ENCODE measurements around the gene C15orf61.

C15orf61 gene

DNA sequence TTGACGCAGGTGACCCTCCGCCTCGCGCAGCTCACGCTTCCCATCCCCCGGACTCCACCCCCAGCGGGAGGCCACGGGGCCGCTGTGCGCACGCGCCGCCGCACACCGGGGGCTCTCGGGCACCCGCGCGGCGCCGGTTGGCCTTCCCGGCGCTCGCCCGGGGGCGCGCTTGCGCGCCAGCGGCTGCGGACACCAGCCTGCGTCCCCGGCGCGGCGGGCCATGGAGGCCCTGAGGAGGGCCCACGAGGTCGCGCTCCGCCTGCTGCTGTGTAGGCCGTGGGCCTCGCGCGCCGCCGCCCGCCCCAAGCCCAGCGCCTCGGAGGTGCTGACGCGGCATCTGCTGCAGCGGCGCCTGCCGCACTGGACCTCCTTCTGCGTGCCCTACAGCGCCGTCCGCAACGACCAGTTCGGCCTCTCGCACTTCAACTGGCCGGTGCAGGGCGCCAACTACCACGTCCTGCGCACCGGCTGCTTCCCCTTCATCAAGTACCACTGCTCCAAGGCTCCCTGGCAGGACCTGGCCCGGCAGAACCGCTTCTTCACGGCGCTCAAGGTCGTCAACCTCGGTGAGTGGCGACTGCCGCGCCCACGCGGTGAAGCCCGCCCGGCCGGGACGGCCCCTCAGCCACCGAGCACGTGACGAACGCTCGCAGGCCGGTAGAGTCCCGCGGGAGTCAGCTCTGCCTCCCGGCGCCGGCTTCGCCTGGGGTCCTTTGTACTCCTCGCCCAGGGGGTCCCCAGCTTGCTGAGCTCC, at the start of gene C15orf61:
Gene C15orf61, plus strand, starts transcription at position 103 of the 754 bp plus-strand sequence. Its CDS starts 118 bp downstream, at position 221.
- peak; percentile 82 for DNase-seq

DNA sequence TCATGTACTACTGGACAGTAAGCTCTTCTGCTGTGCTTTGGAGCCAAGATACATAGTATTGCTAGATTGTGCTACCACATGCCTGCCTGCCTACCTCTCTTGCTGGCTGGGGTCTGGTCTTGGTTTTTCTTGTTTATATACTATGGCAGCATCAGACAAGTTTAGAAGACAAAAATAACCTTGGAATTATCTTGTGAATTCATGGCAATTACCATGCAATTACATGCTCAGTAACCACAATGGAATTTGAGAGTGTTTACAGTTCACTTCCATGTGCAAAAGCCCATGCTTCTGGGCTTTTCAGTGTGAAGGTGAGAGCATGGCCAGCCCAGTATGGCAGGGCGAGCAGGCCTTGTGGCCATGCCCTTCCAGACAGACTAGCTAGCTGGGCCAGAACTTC, 48.0 kb upstream of the C15orf61 start:
- DNase-seq = no peak

DNA sequence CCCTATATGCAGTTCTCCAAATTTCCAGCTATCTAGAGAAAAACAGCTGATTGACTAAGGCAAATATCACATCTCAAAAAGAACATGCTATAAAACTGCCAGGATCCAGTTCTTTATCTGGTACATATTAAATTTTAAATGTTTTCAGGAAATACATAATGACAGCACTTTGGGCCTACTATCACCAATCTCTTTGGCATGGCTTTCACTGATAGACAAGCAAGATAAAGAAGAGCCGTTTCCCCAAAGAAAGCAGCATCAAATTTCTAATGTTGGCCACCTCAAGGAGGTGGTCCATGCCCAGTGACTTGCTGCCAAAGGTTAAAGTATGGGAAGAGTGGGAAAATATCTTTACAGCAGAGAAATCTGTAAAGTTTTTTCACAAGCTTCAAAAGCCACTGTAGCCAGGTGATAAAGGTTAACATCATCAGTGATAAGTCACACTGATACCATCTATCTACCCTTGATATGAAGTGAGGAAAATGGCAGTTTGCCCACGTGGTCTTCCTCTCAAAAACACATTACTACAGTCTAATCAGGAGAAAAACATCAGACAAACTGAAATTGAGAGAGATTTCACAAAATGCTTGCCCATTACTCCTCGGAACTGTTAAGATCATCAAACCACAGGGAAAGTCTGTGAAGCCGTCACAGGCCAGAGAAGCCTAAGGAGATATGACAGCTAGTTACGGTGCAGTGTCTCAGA, 46.4 kb upstream of the C15orf61 start:
- DNase-seq = no peak

DNA sequence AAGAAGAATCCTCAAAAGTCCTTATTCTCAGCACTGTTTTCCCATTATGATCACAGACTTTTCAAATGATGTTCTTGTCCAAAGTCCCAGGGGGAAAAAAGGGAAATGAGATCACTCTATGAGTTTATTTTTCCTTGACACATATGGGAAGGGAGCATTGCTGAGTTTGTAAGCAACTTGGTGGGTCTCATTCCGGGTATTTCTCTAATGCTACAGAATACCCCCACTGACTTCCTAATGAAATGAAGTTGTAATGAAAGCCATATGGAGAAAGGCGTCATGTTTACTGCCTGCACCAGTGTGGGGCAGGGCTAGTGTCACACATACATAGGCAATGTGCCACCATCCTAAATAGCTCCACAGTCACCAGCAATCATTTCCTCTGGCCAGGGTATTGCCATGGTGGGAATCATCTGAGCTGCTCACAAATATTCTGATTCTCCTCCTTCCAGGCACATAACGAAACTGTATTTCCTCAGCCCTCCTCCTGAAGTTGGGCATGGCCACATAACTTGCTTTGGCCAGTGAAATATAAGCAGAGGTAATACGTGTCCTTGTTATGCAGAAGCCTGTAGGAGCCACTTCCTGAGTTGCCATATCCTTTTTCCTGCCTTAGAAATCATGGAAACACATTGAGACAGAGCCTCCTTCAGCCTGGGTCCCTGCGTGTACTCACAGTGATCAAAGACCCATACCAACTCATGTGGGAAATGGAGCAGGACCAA, 41.0 kb upstream of the C15orf61 start:
- no peak for DNase-seq

DNA sequence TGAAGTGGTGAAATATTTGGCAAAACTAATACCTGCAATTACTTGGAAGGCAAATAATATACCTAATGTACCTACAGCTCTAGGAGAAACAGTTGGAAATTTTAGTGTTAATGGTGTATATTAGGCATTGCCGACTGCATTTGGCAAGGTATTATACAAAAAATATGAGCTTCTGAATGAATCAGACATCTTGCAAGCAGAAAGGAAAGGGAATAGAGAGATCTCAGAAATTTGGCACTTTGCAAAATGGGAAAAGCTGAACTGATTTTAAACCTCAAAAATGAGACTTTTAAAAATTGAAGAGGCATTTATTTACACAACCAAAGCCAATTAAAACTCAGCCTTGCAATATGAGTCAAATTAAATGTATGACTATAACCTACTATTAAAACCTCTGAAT, 40.2 kb upstream of the C15orf61 start:
- no peak for DNase-seq

DNA sequence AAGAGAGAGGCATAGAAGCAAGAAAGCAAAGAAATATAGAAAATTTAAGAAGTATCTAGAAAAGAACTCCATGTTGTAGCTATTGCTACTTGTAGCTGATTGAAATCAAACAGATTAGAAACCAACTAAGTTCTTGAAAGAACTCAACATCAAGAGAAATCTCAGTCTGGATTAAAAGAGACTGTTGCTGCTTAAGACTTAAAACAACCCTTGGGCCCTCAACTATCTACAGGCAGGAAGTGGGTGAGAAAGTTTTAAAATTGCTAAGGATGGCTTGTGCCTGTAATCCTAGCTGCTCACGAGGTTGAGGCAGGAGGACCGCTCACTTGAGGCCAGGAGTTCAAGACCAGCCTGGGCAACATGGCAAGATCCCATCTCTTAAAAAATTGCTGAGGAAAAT, 39.3 kb upstream of the C15orf61 start:
- DNase-seq = no peak

DNA sequence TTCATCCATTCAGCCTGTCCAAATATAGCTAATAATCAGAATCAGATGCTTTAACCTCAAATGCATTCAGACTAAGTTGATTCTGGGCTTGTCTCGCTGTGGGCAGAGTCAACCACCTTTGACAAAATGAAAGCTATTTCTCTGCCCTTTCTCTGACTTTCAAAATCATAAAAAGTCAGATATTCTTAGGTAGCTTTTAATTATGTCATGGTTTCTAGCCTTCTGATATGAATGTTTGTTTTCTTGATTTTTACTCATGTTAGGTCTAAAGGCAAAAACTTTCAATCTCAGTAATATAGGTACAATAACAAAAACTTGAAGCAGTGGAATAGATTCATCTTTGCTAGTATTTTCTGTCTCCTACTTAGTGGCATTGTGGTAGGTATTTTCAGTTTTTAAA, 25.3 kb upstream of the C15orf61 start:
- no peak for DNase-seq

DNA sequence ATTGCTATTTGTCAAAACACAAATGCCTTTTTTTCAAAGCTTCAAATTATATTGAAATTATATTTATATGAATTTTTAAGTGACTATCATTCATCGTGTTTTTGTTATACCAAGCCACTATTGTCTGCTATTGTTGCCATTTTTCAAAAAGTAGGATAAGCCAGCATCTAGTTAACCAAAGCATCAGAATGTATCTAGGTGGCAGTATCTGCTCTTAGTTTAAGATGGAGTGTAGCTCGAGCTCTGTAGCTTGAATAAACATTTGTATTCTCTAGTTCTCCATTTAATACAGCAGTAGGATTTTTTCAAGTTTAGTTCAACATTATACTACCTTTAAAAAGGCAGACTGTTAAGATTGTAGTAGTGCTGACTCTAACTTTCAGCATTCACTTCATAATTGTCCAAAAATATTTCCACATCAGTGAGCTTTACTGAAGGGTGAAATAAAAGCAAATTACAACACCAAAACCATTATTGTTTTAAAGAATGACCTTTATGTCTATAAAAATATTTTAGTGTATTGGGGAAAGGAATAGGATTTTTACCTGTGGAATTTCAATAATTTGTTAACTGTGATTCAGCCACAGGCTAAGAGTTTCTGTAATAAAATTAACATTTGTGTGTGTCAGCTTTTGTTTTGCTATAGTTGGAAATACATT, 19.6 kb upstream of the C15orf61 start:
- DNase-seq = no peak

DNA sequence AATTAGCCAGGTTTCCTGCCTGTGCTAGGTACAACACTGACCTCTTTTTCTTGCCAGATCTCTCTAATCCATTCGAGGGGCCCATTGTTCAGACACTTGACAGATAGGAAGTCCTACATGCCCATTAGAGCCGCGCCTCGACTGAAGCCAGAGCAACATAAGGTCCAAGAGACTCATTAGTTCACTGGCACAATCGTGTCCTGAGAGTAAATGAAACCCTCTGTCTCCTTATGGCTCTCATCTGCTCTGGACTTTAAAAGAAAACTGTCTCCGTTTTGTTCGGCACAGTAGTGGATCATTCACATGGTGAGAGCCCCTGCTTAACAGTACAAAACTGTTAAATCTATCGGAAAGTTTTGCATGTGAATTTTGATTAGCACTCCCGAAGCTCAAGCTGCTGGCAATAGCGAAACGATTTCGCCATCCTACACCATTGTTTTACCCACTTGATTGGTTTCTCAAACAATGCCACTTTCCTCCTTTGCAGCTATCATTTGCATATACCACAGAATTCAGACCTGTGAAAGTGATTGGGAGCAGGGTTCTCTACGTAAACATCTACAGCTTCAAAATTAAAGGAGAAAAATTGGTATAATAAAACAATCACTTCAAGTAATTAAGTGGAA, 19.0 kb upstream of the C15orf61 start:
- no peak for DNase-seq

DNA sequence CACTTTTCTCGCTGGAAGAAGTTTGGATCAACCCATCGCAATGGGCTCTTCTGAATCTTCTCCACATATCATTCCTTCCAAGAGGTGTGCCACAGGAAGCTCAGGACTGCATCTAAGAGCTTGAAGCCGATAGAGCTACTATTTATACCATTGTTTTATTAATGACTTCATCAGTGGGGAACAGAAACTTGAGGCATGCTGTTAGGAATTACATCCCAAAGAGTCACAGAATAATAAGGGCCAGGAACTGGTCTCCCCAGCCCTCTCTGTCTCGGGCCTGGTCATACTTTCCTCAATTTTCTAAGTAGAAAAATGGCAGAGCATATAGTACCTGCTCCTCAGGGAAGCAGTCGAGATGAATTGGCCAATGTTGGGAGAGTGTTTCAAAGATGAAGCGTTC, 16.9 kb upstream of the C15orf61 start:
- DNase-seq = no peak

DNA sequence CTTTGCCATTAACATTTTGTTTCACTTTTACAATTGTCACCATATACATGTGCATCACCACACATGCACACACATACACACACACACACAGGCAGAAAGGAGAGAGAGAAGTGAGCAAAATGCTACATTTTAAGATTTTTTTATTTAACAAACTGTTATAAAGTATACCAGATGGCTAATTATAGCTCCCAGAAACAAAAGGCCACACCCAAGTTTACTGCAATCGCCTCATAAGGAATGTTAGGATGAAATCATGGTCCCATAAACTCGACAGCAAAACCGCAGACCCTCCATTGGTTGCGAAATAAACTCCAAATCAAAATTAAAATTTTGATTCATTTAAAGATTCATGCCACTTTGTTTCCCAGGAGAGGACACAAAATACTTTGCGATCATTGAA, 16.1 kb upstream of the C15orf61 start:
- DNase-seq = no peak

DNA sequence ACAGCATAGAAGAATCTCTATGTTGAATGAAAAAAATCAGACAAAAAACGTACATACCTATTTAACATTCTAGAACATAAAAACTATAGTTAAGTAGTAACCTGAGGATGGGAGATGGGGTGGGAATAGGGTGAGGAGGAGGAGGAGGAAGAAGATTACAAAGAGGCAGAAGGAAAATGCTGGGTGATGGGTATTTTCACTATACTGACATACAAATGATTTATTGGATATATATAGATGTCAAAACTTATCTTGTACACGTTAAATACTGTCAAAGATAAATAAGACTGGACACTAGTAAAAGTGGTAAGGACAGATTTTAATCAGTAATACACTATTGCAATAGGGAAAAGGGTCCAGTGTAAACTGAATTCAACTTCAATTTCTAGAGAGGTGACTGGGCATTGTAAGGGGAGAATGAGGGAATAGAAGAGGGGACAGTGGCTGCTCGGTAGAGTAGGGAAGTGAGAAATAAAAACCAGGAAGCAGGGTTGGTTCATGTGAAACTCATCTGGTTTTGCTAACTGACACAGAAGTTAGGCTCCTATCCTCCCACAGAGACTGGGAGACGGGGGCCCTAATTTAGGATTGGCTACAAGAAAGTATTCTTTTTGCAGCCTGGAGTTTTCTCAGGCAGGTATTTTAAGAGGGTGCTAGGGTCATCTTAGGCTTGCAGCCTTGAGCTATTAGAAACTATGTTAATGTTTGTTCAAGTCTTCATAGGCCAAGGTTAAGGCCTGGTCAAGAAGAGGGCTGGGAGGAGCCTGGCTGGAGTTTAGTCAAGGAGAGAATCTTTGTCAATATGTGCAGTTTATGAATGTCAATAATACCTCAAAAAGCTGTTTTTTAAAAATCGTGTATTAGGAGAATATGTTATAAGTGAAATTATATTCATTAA, 15.0 kb upstream of the C15orf61 start:
- no peak for DNase-seq

DNA sequence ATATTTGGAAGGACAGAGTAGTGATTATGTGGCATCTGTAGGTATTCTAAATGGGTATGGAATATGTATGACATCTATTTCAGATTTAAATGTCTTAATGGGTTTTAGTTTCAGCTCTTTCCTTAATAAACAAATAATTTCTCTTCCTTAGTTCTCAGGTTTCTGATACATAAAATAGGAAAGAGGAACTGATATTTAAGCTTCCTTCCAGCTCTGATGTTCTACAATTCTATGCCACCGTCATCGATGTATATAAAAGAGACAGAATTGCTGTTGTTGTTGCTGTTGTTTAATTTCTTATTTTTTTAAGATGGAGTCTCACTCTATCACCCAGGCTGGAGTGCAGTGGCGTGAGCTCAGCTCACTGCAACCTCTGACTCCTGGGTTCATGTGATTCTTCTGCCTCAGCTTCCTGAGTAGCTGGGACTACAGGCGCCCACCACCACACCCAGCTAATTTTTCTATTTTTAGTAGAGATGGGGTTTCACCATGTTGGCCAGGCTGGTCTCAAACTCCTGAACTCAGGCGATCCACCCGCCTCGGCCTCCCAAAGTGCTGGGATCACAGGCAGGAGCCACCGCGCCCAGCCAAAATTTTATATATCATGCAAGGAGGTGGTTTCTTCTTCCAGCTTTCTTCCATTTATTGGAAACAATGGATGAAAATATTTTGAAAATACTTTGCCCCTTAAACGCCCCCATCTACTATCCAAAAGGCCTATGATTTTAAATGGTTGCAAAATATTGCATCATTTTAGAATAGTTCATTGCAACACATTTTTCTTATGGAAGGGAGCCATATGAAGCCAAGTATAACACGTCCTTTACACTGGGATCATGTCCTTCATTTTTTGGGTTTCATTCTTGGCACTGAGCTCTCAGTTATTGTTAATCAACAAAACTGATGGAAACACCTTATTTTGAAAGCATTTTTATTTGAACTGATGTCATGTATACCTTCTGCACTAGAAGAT, 13.9 kb upstream of the C15orf61 start:
- no peak for DNase-seq

DNA sequence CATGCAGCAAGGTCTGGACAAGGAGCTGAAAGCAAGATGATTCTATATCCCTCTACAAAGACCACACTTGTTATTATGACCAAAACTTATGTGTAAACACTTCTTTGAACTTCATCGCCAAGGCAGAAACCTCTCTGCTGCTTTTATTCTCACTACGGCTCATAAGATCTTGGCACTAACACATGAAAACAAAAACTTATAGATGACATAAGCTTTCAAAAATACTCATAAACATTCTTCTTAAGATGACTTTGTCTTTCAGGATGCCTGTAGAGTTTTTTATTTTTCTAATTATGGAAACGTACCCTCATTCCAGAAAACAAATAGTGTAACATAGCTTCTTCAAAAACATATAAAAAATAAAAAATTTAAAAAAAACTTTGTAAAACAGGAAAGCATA, 12.5 kb upstream of the C15orf61 start:
- no peak for DNase-seq

DNA sequence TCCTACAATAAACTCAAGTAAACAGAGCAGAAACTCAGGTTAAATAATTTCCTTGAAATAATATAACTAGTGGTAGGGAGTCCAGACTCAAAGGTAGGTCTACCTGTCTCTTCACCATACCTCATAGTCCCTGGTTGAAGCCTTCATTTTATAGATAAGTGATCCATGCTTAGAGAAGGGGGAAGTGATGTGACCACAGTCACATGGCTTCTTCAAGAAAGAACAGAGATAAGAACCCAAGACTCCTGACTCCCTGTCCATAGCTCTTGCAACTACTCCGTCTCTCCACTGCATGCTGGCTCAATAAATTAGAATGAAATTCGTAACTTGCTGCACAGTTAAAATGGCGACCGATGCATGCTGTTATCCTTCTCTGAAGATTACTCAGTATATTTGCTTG, 11.0 kb upstream of the C15orf61 start:
- no peak for DNase-seq

DNA sequence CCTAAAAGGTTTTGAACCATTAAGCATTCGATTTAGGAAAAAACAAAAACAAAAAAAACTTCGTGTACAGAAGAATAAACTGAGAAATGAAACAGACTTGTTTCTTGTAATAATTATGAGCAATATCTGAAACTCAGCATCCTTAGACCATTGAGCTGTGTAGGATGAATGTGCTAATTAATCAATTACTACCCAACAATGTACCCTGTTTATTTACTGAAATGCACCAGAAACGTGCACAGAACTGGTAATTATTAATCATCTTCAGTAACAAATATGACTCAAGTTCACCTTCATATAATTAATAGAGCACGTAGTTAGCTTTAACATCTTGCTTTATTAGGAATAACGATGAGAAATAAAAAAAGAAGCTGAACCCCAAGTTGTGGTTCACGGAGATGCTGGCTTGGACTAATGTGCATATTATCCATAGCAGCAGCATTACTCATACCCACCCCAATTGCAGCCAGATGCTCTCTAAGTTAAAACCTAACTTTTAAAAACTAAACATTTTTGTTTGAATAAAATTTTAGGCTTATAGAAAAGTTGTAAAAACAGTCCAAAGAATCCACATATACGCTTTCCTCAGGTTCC, 10.2 kb upstream of the C15orf61 start:
- DNase-seq = no peak

DNA sequence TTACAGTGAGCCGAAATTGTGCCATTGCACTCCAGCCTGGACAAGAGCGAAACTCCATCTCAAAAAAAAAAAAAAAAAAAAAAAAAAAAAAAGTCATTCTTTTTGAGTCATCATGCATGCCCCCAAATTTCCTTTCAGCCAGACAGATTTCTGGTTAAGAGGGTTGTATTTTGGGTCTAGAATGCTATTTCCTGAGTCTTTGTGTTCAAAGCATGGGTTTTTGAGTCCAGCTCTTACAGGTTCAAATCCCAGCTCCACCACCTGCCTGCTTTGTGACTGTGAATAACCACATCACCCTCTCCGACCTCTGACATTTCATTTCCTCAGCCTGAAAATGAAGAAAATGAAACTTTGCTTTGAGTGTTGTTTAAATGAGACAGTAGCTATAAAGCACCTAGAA, 9.3 kb upstream of the C15orf61 start:
- DNase-seq = no peak

DNA sequence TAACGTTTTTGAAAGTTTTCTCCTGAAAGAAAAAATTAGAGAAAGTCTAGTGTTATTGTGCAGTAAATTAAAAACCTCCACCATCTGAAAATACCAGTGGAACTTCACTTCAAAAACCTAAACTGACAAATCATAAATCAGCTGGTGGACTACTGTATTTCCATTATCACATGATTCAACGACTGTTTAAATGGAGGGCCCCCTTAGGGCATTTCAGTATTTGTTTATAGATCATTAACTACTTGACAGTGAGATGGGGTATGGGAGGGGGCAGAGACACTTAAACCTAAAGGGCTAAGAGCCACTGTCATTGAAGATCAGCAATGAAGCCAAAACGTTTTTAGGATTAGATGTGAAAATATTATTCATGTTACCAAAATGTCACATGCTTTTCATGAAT, 8.8 kb upstream of the C15orf61 start:
- no peak for DNase-seq

DNA sequence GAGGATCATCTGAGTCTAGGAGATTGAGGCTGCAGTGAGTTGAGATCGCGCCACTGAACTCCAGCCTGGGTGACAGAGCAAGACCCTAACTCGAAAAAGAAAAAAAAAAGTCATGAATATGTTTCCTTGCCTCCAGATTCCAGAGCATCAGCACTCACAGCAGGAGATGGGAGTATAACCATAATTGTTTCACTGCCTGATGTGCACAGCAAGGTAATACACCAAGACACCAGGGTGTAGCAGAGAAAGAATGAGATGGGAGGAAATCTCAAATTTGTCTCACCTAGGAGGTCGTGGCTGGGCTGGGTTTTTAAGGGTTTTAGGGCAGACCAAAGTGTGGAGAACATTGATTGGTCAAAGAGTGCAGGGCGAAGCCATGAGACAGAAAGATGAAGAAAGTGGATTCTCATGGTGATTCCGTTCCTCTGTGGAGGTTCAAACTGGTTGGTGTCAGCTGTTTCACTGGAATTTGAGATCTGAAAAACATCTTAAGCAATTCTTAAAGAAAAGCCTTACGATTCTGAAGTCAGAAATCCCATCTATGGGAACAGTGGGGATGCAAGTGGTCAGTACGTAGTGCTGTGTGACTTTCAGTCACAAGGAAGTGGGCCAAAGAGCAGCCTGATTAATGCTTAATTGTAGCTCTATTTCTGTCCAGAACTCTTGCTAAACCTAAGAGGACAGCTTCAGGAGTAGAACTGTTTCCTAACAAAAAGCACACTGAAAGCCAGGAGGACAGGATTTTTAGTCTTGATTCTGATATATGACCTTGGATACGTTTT, 7.8 kb upstream of the C15orf61 start:
- no peak for DNase-seq

Measured in stimulated activated CD4-positive, alpha-beta T cell treated with anti-CD3 and anti-CD28 coated beads, Interleukin-4, amount 100 ng/mL, for 24 hours (primary cell).